Gastroesophageal sphincter (tissue), 3 donors: ENCODE measurements around the gene SHQ1.

Source experiments
- EP300 ChIP-seq: sonication (generic); formaldehyde crosslinking; IDR thresholded peaks from one replicate; pipeline ENCODE4 v1.6.1; 2017; ENCODE audit warnings: antibody characterized with exemption, mild to moderate bottlenecking
- POLR2A ChIP-seq, 2 donors: fragments of 450-650 bp; IDR thresholded peaks; one replicate each; pipeline ENCODE4 v1.6.1; 2017; ENCODE audit warnings: antibody characterized with exemption in 2 of 2, mild to moderate bottlenecking in 2 of 2, moderate library complexity in 1 of 2
- TF ChIP-seq, protein P1 (sequence below), 4 experiments: fragments of 200-600 bp in 2 of 4; fragments of 450-650 bp in 2 of 4; sonication (generic) in 1 of 4; IDR thresholded peaks; one replicate each; pipeline ENCODE4 v1.5.1; 2017 to 2019; ENCODE audit warnings: antibody characterized with exemption in 4 of 4, mild to moderate bottlenecking in 2 of 4, moderate library complexity in 2 of 4

DNA sequence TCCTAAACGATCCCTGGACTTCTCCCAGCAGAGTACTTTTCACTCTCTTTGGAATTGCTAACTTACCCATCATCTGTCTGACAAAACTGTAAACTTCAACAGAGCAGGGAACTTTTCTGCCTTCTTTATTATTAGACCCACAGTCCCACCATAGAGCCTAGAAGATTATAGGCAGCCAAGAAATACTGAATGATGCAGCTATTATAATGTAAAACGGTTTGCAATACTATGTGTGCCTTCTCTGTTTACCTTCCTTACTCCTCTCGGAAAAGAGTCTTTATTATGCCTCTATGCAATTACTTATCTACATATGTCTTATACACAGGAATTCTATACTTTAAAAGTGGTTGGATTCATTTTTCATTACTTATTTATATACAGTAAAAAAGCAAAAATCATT lies 36.0 kb downstream of the SHQ1 start:
- TF ChIP-seq, protein P1, sequence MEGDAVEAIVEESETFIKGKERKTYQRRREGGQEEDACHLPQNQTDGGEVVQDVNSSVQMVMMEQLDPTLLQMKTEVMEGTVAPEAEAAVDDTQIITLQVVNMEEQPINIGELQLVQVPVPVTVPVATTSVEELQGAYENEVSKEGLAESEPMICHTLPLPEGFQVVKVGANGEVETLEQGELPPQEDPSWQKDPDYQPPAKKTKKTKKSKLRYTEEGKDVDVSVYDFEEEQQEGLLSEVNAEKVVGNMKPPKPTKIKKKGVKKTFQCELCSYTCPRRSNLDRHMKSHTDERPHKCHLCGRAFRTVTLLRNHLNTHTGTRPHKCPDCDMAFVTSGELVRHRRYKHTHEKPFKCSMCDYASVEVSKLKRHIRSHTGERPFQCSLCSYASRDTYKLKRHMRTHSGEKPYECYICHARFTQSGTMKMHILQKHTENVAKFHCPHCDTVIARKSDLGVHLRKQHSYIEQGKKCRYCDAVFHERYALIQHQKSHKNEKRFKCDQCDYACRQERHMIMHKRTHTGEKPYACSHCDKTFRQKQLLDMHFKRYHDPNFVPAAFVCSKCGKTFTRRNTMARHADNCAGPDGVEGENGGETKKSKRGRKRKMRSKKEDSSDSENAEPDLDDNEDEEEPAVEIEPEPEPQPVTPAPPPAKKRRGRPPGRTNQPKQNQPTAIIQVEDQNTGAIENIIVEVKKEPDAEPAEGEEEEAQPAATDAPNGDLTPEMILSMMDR (IDR thresholded peaks at IDR 0.05): no peak
- no peak for TF ChIP-seq EP300
- TF ChIP-seq POLR2A (IDR thresholded peaks at IDR 0.05): no peak
